GM20431 (cell line): ENCODE measurements around the gene AEBP2.
"Not testable (repeated sequence)": the region's sequence is repeated elsewhere in the genome, so short reads cannot be mapped to it uniquely, and the experiment has no call there.

Experiments
- in situ Hi-C: fragments of 300-500 bp; cut with MseI, MboI; formaldehyde crosslinking; loops from one replicate; pipeline ENCODE4 v1.15.0; 2020; ENCODE audit warnings: low sequenced_read_pairs; ENCODE audit not compliant: unreplicated experiment

The AEBP2 gene, protein sequence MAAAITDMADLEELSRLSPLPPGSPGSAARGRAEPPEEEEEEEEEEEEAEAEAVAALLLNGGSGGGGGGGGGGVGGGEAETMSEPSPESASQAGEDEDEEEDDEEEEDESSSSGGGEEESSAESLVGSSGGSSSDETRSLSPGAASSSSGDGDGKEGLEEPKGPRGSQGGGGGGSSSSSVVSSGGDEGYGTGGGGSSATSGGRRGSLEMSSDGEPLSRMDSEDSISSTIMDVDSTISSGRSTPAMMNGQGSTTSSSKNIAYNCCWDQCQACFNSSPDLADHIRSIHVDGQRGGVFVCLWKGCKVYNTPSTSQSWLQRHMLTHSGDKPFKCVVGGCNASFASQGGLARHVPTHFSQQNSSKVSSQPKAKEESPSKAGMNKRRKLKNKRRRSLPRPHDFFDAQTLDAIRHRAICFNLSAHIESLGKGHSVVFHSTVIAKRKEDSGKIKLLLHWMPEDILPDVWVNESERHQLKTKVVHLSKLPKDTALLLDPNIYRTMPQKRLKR

DNA sequence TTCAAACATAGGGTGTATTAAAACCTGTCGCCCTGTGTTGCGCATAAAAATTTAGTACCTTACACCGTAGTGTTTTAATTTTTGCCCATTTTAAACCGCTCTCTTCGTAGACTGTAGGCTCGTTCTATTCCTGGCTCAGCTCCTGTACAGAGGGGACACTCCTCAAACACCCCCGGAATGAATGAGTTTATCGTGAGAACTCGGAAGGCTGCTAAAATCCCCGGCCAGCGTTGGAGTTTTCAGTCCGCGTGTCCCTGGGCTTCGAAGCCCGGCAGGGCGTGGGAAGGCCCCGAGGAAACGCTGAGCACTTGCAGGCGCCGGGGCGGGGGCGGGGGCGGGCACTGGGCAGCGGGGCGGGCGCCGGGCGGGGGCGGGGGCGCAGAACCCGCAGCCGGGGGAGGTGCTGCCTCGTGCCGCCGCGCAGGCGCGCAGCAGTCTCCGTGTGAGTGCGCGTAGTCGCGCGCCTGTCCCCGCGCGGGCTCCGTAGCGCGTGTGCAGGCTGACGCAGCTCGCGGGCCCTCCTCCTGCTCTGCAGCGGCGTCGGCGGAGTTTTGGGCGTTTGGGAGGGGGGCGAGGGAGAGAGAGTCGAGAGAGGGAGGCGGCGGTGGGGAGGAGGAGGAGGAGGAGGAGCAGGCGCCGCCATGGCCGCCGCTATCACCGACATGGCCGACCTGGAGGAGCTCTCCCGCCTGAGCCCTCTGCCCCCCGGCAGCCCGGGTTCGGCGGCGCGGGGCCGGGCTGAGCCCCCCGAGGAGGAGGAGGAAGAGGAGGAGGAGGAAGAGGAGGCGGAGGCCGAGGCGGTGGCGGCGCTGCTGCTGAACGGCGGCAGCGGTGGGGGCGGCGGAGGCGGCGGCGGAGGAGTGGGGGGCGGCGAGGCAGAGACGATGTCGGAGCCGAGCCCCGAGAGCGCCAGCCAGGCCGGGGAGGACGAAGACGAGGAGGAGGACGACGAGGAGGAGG is at the start of gene AEBP2:
TSS of gene AEBP2 (plus strand) at position 434 of the 960 bp plus-strand sequence. CDS start at position 642, 208 bp downstream.
- in situ Hi-C loops, result no loop called here

DNA sequence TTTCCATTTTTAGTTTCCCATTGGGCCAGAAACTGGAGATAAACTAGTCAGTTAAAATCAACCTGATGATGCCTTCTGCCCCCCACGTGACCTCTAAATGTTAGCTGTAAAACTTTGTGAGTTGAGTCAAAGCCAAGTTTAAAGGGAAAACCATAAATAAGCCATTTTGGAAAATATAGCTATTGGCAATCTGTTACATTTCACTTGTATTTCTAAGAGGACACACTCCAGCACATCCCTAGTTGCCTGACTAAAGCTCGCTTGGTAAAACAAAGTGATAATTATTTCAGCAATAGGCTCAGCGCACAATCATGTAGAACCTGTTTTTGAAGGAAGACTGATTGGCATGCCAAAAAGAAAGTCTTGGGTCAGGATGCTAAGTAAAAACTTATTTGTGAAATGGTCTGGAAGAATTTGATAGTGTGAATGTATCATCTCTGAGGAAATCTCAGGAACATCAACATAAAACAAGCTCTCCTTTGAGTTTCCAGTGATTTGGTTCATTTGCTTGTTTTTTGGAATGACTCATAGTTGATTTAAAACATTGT is 49.2 kb upstream of the AEBP2 start:
- in situ Hi-C loops, result no loop called here

DNA sequence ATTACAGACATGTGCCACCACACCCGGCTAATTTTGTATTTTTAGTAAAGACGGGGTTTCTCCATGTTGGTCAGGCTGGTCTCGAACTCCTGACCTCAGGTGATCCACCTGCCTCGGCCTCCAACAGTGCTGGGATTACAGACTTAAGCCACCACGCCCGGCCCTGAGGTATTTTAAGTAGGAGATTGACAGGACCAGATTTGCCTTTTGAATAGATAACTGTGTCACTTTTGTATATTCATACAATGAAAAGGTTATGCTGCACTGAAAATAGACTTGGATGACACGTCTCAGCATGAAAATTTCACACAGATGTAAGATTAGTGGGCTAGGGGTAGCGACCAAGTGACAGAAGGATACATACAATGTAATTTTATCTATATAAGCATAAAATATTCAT is 46.6 kb upstream of the AEBP2 start:
- in situ Hi-C loops, result not testable (repeated sequence)

DNA sequence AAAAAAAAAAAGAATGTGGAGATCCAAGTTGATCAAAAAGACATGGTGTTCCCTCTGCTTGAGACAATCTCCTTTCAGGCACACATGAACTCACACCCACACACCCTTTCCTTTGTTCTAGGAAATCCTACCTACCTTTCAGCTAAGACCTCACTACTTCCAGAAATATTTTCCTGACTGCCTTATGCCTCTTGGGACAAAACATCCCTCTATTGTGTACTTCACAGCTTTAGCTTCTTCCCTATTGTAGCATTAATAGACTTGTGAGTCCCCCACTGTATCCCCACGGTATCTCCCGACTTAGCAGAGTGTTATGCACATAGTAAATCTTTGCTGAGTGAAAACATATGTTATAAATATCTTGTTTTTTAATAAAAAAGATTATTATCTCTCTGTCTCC is 44.9 kb upstream of the AEBP2 start:
- in situ Hi-C loops, result no loop called here

DNA sequence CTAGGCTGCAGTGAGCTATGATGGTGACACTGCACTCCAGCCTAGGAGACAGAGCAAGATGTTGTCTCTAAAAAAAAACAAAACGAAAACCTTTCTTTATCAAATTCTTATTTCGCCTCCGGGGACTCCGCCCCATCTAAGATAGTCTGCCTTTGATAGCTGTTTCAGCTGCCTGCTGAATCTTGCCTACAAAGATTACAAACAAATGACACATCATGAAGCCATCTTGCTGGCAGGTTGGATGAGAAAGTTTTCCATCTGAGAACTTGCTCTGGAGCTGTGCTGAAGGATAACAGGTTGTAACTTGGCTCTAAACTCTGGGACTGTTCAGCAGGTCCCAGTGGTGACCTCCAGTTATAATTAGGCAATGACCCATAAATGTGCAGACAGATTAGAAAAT is 41.8 kb upstream of the AEBP2 start:
- in situ Hi-C loops, result no loop called here

DNA sequence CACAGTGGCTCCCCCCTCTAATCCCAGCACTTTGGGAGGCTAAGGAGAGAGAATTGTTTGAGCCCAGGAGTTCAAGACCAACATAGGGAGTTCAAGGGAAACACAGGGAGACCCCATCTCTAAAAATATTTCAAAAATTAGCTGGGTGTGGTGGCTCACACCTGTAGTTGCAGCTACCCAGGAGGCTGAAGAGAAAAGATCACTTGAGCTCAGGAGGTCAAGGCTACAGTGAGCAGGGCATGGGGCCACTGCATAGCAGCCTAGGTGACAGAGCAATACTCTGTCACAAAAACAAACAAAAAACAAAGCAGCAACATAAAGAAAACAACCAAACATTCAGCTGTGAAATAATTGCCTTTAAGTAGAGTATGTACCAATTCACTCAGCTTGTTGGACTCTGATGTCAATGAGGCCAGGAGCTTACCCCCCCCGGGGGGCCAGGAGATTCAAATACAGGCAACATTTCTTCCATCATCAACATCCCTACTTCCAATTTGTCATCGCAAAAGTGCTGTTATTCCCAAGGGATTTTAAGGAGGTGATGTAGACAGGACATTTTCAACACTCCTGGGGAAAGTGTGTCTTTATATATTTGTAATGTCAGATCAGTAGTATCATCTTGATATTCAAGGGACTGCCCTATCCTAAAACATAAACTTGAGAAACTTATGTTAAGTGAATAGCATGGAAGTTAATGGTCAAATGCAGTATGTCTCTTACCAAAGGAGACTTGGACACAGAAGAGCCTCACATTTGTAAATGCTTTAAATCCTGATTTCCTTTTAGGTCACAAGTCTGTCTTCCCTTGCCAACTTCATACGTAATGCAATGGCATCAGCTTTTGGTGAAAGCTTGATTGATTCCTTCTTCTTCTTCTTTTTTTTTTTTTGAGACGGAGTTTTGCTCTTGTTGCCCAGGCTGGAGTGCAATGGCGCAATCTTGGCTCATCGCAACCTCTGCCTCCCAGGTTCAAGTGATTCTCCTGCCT is 40.6 kb upstream of the AEBP2 start:
- in situ Hi-C loops, result no loop called here

DNA sequence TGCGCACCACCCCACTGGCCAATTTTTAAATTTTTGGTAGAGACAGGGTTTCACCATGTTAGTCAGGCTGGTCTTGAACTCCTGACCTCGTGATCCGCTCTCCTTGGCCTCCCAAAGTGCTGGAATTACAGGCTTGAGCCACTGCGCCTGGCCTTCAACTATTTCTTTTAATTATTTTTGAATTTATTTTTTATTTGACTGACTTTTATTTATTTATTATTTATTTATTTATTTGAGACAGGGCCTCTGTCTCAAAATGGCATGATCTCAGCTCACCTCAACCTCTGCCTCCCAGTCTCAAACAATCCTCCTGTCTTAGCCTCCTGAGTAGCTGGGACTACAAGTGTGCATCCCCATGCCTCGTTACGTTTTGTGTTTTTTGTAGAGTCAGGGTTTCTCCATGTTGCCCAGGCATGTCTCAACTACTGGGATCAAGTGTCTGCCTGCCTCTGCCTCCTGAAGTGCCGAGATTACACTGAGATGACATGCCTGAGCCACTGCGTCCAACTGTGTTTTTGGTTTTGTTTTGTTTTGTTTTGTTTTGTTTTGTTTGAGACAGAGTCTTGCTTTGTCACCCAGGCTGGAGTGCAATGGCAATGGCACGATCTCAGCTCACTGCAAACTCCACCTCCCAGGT is 38.5 kb upstream of the AEBP2 start:
- in situ Hi-C loops, result not testable (repeated sequence)

DNA sequence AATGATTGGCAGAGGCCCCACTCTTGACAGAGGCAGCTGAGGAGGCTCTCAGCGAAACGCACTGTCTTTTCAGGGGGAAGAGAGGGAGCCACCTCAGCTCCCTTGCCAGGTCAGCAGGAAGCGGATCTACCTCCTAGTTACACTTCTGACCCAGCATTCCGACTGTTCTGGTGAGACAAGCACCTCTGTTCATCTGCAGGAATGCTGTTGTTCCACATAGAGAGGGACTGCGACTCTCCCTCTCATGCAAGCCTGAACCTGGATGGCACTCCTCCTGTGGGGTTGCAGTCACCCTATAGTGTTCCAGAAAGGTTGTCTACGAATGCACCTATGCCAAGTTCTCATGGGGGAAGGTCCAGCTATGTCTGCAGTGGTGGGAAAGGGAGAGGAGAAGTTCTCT is 37.1 kb upstream of the AEBP2 start:
- in situ Hi-C loops, result no loop called here

DNA sequence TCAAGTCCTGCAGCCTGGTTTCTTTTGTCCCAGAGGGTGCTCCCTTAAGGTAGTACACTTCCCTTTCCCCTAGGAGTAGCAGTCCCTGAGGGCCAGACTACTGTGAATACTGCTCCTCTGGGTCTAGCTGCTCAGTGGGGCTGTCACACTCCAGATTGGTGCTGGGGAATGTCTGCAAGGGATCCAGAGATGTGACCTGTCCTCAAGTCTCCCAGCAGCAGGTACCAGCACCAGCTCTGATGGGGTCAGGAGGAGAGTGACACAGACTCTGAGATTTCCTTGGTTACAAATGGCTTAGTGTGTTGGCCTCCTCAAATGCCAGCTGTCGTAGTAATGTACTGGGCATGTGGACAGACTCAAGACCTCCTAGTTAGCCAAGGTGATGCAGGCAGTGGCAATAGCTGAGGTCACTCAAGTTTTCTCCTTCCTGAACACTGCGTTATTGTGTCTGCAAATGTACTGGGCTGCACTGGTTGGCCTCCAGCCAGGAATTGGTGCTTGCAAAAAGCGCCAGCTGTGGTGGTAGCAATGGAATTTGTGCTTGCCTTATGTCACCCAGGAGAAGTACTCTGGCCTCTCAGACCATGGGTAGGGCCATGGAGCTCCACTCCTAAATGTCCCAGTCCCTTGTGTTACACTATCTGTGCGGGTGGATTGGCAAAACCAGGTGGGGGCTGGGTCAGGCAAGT is 36.4 kb upstream of the AEBP2 start:
- in situ Hi-C loops, result no loop called here

DNA sequence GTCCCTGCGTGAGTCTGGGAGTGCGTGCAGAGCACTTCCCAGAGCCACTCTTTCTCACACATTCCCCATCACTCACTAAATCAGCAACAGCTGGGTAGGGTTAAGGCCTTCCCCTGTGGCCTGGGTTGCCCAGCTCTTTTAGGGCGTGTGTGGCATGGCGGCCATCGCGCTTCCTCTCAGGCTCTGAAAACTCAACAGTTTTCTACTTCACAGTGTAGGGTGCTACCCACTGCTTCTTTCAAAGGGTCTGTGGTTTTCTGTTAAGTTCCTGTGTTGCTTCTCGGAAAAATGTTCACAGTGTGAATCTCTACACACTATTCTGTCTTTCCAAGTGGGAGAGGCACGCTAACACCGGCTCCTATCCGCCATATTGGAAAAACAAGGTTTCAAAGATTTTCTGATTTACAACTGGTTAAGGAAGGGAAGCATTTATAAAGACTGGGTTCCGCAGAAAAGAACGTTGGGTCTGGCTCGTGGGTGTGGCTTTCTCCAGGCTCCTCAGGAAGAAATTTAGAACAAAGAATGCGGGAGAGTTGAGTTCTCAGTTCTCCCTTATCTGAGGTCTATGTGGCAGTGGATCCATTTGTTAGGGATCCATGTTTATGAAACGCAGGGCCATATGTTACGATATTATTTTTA is 34.9 kb upstream of the AEBP2 start:
- in situ Hi-C loops, result no loop called here

DNA sequence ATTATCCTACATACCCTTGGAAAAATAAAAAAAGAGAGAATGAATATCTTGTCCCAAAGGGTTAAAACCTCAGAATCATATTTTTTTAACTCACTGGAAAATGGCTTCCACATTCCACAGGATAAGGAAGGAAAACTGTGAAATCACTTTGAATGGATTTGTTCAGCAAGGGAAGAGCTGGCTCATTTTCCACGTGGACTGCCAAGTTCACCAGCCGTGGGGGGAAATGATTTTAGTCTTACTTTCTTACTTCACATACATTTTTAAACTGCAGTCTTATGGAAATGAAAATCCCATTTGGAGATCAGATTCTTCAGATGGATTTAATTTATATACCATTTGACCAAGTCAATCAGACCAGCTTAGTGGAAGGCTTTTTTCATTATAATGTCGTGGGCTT is 29.9 kb upstream of the AEBP2 start:
- in situ Hi-C loops, result no loop called here

DNA sequence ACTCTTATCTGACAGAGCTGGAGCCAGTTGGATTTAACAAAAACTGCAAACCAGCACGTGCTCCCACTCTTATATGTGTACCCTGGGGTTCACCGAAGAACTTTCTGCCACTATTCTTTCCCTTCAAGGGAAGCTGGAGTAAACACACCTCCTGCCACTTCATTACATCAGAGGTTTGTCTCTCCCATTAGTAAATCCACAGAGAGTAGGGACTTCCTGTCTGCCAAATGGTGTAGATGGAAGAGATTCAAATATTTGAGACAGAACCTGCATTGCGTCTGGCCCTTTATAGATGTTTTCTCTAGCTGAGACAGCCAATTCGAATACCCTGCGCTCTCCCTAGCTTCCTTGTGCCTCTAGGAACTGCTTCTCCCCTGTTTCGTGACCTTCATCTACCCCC is 29.1 kb upstream of the AEBP2 start:
- in situ Hi-C loops, result no loop called here

DNA sequence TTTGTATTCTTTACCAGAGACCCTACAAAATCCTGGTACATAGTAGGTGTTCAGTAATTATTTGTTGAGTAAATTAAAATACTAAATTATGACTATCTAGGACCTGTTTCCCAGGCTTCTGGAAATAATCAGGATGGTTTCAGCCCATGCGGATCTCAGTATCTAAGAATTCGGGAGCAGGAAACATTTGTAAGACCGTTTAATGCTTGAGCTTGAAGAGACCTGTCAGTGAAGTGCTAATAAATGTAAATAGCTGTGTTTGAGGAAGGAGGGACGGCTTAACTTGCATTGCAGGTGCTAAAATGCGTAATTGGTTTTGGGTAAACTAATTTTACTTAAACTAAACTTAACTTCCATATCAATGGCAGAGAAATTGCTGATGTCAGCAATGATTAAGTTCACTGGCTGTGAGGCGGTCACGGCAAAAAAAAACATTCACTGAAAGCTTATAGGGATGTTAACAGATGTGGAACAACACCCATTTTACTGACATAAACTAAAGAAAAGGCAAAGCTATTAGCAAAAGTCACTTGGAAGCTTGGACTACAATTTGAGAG is 28.6 kb upstream of the AEBP2 start:
- in situ Hi-C loops, result no loop called here

DNA sequence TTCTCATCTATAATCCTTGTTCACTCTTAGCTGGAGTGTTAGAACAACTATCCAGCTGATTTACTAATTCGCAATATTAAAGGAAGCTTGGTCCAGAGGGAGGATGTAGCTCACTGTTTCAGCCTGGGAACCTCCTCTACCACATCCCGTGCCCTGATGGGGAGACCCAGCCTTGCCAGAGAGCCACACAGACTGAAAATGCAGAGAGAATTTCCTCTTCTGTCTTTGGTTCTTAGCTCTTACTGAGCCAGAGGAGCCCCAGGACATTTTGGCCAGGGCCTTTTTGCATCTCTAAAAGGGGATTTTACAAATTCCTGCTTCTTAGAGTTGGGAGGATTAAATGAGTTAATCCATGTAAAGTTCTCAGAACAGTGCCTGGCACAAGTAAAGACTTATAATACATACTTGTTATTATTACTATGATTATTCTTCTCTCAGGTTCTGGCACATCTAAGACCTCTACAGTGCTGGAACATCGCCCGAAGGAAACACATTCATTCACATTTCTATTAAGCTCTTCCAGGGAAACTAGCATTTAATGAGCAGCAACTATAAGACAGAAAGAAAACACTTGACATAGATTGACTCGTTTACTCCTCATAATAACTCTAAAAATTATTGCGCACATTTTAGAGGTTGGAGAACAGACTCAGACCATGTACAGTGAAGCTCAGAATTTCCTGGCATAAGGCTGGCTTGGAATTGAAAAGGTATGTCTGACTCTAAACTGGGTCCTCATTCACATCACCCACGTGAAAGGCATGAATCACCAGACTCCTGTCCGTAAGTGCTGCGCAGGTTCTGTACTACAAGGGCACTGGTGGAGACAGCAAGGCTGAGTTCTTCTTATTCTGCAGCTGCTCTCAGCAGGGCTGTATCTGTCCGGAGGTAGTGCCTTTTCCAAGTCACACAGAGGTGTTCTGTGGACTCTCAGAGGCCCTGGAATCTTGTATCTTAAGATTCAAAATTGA is 27.8 kb upstream of the AEBP2 start:
- in situ Hi-C loops, result no loop called here

DNA sequence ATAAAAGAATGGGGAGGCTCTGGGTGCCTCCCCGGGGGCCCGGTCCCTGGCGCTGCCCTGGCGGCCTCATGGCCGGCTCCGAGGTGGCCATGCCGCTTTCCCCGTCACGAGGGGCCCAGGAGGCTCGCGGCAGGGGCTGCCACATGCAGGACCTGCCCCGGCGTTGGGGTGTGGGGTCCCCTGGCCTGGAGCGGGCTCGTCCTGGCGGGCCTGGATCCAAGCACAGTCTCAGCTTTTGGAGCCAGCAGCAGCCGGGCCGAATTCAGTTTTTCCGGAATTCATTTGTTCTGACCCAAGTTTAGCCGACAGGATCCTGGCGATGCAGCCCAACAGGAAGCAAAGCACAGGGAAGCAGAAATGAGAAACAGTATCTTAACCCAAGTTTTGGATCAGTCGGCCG is 26.4 kb upstream of the AEBP2 start:
- in situ Hi-C loops, result no loop called here

DNA sequence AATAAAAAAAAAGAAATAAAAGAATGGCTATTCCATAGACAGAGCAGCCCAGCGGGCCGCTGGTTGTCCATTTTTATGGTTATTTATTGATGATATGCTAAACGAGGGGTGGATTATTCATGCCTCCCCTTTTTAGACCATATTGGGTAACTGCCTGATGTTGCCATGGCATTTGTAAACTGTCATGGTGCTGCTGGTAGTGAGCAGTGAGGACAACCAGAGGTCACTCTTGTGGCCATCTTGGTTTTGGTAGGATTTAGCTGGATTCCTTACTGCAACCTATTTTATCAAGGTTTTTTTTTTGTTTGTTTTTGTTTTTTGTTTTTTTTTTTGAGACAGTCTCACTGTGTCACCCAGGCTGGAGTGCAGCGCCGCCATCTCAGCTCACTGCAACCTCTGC is 25.7 kb upstream of the AEBP2 start:
- in situ Hi-C loops, result not testable (repeated sequence)

DNA sequence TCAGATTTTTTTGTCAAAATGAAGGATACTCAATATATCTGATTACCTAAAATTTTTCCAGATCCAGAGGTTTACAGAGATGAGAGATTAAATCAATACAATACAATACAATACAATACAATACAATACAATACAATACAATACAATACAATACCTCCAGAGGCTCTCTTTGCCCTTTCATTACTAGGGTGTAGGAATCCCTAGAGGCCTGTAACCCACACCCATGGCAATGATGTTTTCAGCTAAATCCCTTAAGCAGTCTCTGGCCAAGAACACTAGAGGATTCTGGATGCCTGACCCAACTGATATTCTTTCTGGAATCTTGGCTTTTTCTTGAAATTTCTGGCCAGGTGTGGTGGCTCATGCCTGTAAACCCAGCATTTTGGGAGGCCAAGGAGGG is 23.7 kb upstream of the AEBP2 start:
- in situ Hi-C loops, result no loop called here
